Activated B cell treated with CpG ODN at 0.5 μM for 24 hours (primary cell): ENCODE measurements around the gene CEMIP. TPM values are rescaled to one million over a fixed set of nuclear protein-coding genes. Genes with fewer than 3 reads are reported as not detected.
"Not testable (repeated sequence)": the region's sequence is repeated elsewhere in the genome, so short reads cannot be mapped to it uniquely, and the experiment has no call there.

Experiments
- ATAC-seq: fragments of 200-7000 bp; cut with Tn5 transposase; one replicate; pipeline ENCODE4 v1.10.0; 2021; ENCODE audit warnings: low read depth, mild to moderate bottlenecking, moderate library complexity
- CTCF ChIA-PET: fragments of 350-600 bp; sonication (Branson Sonifier 250); formaldehyde crosslinking; loops from one replicate; lab custom pipeline; 2021; ENCODE audit warnings: antibody characterized with exemption; lab: Charles Lee
- POLR2A ChIA-PET: fragments of 350-600 bp; sonication (Branson Sonifier 250); formaldehyde crosslinking; loops from one replicate; lab custom pipeline; 2021; ENCODE audit warnings: antibody characterized with exemption; lab: Charles Lee
- DNase-seq: peaks from one replicate; pipeline ENCODE4 v3.0.0; 2022
- H3K27ac Mint-ChIP-seq: one replicate; pipeline ENCODE4 v1.8.0; 2020; ENCODE audit warnings: mixed read lengths
- H3K27me3 Mint-ChIP-seq: one replicate; pipeline ENCODE4 v1.8.0; 2021; ENCODE audit warnings: mixed read lengths
- H3K36me3 Mint-ChIP-seq: one replicate; pipeline ENCODE4 v1.8.0; 2021; ENCODE audit warnings: low read depth, mixed read lengths
- H3K4me1 Mint-ChIP-seq: one replicate; pipeline ENCODE4 v1.8.0; 2021; ENCODE audit warnings: mixed read lengths
- H3K4me3 Mint-ChIP-seq: one replicate; pipeline ENCODE4 v1.8.0; 2020; ENCODE audit warnings: mild to moderate bottlenecking, mixed read lengths
- H3K9me3 Mint-ChIP-seq: one replicate; pipeline ENCODE4 v1.8.0; 2020; ENCODE audit warnings: mixed read lengths
- intact Hi-C: fragments of 100-400 bp; cut with micrococcal nuclease; formaldehyde crosslinking; loops from one replicate; pipeline ENCODE4 v1.15.1; 2024
- total RNA-seq: library from RNA; stranded (reverse); gene quantifications from 2 replicates; pipeline ENCODE4 v1.2.3, GENCODE V29; 2022
- TF ChIP-seq, protein P1 (sequence below): fragments of 200-600 bp; IDR thresholded peaks from one replicate; pipeline ENCODE4 v1.8.0; 2022; ENCODE audit warnings: antibody characterized with exemption, mild to moderate bottlenecking

CEMIP gene
- total RNA-seq, 1 donor from 2014 or later: not detected

DNA sequence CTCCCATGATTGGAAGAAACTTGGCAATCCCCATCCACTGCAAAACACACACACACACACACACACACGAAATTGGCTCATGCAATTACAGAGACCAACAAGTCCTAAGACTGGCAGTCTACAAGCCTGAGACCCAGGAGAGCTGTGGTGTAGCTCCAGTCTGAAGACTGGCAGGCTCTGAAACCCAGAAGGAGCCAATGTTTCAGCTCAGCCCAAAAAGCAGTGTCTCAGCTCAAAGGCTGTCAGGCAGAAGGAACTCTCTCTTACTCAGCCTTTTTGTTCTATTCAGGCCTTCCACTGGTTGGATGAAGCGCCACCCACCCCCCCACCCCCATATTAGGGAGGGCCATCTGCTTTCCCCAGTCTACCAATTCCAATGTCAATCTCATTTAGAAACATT lies 178.4 kb downstream of the CEMIP start:
- Mint-ChIP-seq H3K27me3 (no peaks in the 10 kb centered on the region), H3K36me3 (peaks cover 38% of the 10 kb centered on the region), H3K4me3 (no peak overlapping the region), H3K9me3 (no peaks in the 10 kb centered on the region), H3K4me1 (no peaks in the 10 kb centered on the region), H3K27ac (no peak overlapping the region)
- CTCF ChIA-PET: no interaction called here
- POLR2A ChIA-PET: no interaction called here
- DNase-seq (no peak), ATAC-seq (no peak)
- intact Hi-C loops: no loop called here
- TF ChIP-seq, protein P1, sequence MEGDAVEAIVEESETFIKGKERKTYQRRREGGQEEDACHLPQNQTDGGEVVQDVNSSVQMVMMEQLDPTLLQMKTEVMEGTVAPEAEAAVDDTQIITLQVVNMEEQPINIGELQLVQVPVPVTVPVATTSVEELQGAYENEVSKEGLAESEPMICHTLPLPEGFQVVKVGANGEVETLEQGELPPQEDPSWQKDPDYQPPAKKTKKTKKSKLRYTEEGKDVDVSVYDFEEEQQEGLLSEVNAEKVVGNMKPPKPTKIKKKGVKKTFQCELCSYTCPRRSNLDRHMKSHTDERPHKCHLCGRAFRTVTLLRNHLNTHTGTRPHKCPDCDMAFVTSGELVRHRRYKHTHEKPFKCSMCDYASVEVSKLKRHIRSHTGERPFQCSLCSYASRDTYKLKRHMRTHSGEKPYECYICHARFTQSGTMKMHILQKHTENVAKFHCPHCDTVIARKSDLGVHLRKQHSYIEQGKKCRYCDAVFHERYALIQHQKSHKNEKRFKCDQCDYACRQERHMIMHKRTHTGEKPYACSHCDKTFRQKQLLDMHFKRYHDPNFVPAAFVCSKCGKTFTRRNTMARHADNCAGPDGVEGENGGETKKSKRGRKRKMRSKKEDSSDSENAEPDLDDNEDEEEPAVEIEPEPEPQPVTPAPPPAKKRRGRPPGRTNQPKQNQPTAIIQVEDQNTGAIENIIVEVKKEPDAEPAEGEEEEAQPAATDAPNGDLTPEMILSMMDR: no peak

DNA sequence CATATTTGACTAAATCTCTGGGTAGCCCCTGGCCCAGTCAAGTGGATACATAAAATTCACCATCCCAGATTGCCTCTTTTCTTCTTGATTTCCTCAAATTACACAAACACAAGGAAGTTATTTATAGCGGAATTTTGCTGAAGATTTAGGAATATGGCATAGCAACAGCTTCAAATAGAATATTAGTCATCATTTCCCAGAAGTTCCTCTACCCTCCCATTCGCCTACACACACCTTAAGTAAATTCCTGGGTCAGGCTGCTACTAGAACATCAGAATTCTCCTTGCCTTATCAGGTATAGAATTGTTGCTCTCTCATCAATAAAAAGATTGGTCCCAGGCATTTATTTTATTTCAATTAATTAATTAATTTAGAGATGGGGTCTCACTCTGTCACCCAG lies 178.8 kb downstream of the CEMIP start:
- no peaks in the 10 kb centered on the region for H3K27me3 Mint-ChIP-seq
- CTCF ChIA-PET: no interaction called here
- DNase-seq: no peak
- intact Hi-C loops: no loop called here
- H3K9me3 Mint-ChIP-seq: no peaks in the 10 kb centered on the region
- no peak overlapping the region for H3K4me3 Mint-ChIP-seq
- peaks cover 40% of the 10 kb centered on the region for H3K36me3 Mint-ChIP-seq
- POLR2A ChIA-PET: no interaction called here
- TF ChIP-seq, protein P1: no peak
- ATAC-seq: no peak
- H3K27ac Mint-ChIP-seq: no peak overlapping the region
- no peaks in the 10 kb centered on the region for H3K4me1 Mint-ChIP-seq

DNA sequence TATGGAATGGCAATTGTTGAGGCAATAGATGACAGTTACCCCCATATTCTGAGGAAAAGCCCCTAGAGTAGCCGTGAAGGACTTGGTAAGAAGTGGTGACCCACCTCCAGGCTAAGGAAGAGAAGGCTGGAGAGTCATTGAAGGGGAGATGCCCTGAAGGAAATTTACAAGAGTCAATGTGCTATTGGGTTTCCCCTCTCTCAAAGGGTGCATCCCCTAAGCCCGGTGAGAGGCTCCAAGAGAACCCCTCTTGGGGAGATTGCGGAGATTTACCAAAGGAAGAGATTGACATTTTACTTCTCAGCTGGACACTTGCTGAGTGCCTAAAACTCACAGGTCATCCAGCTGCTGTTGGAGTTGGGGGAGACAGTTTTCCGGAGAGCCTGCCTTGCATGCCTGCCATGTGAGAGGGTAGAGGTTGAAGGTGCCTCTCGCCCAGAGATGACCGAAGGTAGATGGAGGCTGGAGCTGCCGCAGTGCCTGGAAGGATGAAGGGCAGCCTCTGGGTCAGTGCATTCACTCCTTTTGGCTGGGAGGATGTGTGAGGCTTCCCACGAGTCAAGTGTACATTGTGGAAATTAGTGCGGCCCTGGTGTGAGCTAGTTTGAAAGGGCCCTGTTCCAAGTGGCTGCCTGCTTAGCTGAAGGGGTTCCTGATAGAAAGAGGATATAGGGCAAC lies 179.8 kb downstream of the CEMIP start:
- H3K27me3 Mint-ChIP-seq: no peaks in the 10 kb centered on the region
- H3K36me3 Mint-ChIP-seq: peaks cover 45% of the 10 kb centered on the region
- H3K27ac Mint-ChIP-seq: no peak overlapping the region
- DNase-seq (no peak), ATAC-seq (no peak)
- ChIA-PET CTCF (interaction anchor here (0.6 to 2.2 kb wide), 2 partner anchors 8 to 11 kb away, joined by 3 to 8 read pairs; no protein-coding TSS in a partner anchor), POLR2A (no interaction called here)
- H3K4me3 Mint-ChIP-seq: no peak overlapping the region
- TF ChIP-seq, protein P1: no peak
- H3K4me1 Mint-ChIP-seq: no peaks in the 10 kb centered on the region
- no peaks in the 10 kb centered on the region for H3K9me3 Mint-ChIP-seq
- intact Hi-C loops: no loop called here

DNA sequence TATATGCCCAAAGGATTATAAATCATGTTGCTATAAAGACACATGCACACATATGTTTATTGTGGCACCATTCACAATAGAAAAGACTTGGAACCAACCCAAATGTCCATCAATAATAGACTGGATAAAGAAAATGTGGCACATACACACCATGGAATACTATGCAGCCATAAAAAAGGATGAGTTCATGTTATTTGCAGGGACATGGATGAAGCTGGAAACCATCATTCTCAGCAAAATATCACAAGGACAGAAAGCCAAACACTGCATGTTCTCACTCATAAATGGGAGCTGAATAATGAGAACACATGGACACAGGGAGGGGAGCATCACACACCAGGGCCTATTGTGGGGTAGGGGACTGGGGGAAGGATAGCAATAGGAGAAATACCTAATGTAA lies 186.3 kb downstream of the CEMIP start:
- CTCF ChIA-PET: interaction anchor here (1.3 kb wide), 1 partner anchor 189 kb away, joined by 3 read pairs; no protein-coding TSS in a partner anchor
- intact Hi-C loops, H3K4me3 Mint-ChIP-seq, H3K4me1 Mint-ChIP-seq, DNase-seq, ATAC-seq, POLR2A ChIA-PET, H3K9me3 Mint-ChIP-seq, H3K27me3 Mint-ChIP-seq, H3K27ac Mint-ChIP-seq: not testable (repeated sequence)
- H3K36me3 Mint-ChIP-seq: peaks cover 64% of the 10 kb centered on the region

DNA sequence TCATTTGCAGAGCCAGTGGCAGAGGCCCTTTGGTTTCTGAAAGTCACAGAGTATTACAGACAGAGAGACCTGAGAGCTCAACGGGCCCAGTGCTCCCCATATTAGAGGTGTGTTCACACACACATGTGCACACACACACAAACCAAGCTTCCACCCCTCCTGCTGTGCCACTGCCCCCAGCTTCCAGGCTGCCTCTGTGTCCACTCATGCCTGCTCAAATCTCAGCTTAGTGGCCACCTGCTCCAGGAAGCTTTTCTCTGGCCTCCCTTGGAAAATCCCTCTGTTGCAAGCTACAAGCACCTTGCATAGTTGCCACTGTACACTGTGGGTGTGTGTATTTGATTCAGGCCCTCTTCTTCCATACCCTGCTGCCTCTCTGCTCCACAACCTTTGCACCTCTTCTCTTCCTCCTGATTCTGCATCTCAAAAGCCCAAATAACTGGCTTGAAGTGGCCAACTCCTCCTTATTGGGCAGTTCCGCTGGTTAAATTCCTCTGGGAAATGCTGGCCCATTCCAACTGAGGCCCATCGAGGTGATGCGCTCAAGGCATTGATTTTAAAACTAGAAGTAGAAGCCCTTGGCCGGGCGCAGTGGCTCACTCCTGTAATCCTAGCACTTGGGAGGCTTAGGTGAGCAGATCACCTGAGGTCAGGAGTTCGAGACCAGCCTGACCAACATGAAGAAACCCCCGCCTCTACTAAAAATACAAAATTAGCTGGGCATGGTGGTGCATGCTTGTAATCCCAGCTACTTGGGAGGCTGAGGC lies 187.4 kb downstream of the CEMIP start:
- Mint-ChIP-seq H3K9me3 (no peaks in the 10 kb centered on the region), H3K36me3 (peaks cover 61% of the 10 kb centered on the region), H3K4me3 (no peak overlapping the region), H3K27me3 (no peaks in the 10 kb centered on the region), H3K27ac (no peak overlapping the region), H3K4me1 (peaks cover 9% of the 10 kb centered on the region)
- DNase-seq (no peak), ATAC-seq (no peak)
- intact Hi-C loops: no loop called here
- POLR2A ChIA-PET: no interaction called here
- TF ChIP-seq, protein P1: no peak
- CTCF ChIA-PET: interaction anchor here (0.6 to 3.7 kb wide), 4 partner anchors 8 to 300 kb away, joined by 3 to 13 read pairs (median 4); no protein-coding TSS in a partner anchor
